Stimulated activated CD8-positive, alpha-beta memory T cell treated with anti-CD3 and anti-CD28 coated beads, Interleukin-7, amount 100 ng/mL, for 48 hours (primary cell): ENCODE data around the gene TEFM.
A peak's percentile ranks its signal among the peaks of the same experiment; 100 is the strongest.
"Not testable (repeated sequence)": the region's sequence is repeated elsewhere in the genome, so short reads cannot be mapped to it uniquely, and the experiment has no call there.

Experiments used
- DNase-seq, 2 donors: peaks; one replicate each; pipeline ENCODE4 v3.0.0-alpha.2; 2020; ENCODE audit warnings: low read depth in 1 of 2; ENCODE audit errors: extremely low read depth in 1 of 2

TEFM gene

GRCh38 chr17:30906101-30906911, at the start of gene TEFM:
TEFM (minus strand) TSS chr17:30906238; CDS start chr17:30906198, 40 bp downstream.
- peak; percentile 82 to 84 for DNase-seq

GRCh38 chr17:30954046-30954830, 48.2 kb upstream of the TEFM start:
- no peak for DNase-seq

- DNase-seq = no peak
Observed at GRCh38 chr17:30952638-30953393, 46.8 kb upstream of the TEFM start.

GRCh38 chr17:30950669-30951399, 44.8 kb upstream of the TEFM start:
- DNase-seq = no peak

- DNase-seq = no peak
Observed at GRCh38 chr17:30950189-30950588, 44.2 kb upstream of the TEFM start.

GRCh38 chr17:30947796-30948195, 41.8 kb upstream of the TEFM start:
- no peak for DNase-seq

GRCh38 chr17:30942308-30943079, 36.5 kb upstream of the TEFM start:
- no peak for DNase-seq

GRCh38 chr17:30939051-30939689, 33.1 kb upstream of the TEFM start:
- DNase-seq = no peak

GRCh38 chr17:30933966-30934365, 27.9 kb upstream of the TEFM start:
- no peak for DNase-seq

GRCh38 chr17:30931582-30931981, 25.5 kb upstream of the TEFM start:
- DNase-seq = not testable (repeated sequence)

- DNase-seq = no peak
Observed at GRCh38 chr17:30930495-30930894, 24.5 kb upstream of the TEFM start.

GRCh38 chr17:30929861-30930260, 23.8 kb upstream of the TEFM start:
- DNase-seq = not testable (repeated sequence)

- no peak for DNase-seq
Observed at GRCh38 chr17:30929081-30929633, 23.1 kb upstream of the TEFM start.

- DNase-seq = no peak
Observed at GRCh38 chr17:30928584-30928983, 22.5 kb upstream of the TEFM start.

GRCh38 chr17:30927756-30928155, 21.7 kb upstream of the TEFM start:
- DNase-seq = no peak

GRCh38 chr17:30926516-30926915, 20.5 kb upstream of the TEFM start:
- no peak for DNase-seq

- DNase-seq = no peak
Observed at GRCh38 chr17:30924341-30924740, 18.3 kb upstream of the TEFM start.

- DNase-seq = no peak
Observed at GRCh38 chr17:30922235-30923030, 16.4 kb upstream of the TEFM start.
